Ovary (tissue), 9 donors: ENCODE results near the gene RCCD1. TPM values are rescaled to one million over a fixed set of nuclear protein-coding genes. Genes with fewer than 3 reads are reported as not detected.

Experiments
- DNase-seq, 5 donors: peaks; one replicate each; pipeline ENCODE4 v3.0.0-alpha.2; 2019 to 2020
- H3K27ac ChIP-seq, 2 donors: fragments of 200-600 bp; one replicate each; pipeline versions ENCODE4 v1.5.1 to v1.8.0; 2019 to 2022
- H3K27me3 ChIP-seq: fragments of 200-600 bp; one replicate; pipeline ENCODE4 v1.8.0; 2022
- H3K36me3 ChIP-seq: fragments of 200-600 bp; sonication (generic); one replicate; pipeline ENCODE4 v1.5.1; 2019
- H3K4me1 ChIP-seq: one replicate; pipeline ENCODE4 v1.8.1; 2013; ENCODE audit warnings: mild to moderate bottlenecking, moderate library complexity; ENCODE audit not compliant: insufficient read depth
- H3K4me3 ChIP-seq: fragments of 200-600 bp; sonication (generic); one replicate; pipeline ENCODE4 v1.5.1; 2017
- H3K9me3 ChIP-seq, 2 donors: fragments of 200-600 bp in 1 of 2; sonication (generic) in 1 of 2; one replicate each; pipeline versions ENCODE4 v1.5.1 to v1.8.1; 2013 to 2019; ENCODE audit warnings: mild to moderate bottlenecking in 1 of 2, moderate library complexity in 1 of 2
- EP300 ChIP-seq: sonication (generic); formaldehyde crosslinking; IDR thresholded peaks from one replicate; pipeline ENCODE4 v1.6.1; 2017; ENCODE audit warnings: antibody characterized with exemption
- POLR2A ChIP-seq: fragments of 450-650 bp; IDR thresholded peaks from one replicate; pipeline ENCODE4 v1.6.1; 2017; ENCODE audit warnings: antibody characterized with exemption, mild to moderate bottlenecking, moderate library complexity
- WGBS, 3 donors: extraction: QIAGEN DNeasy Blood & Tissue Kit in 1 of 3; methylation state at CpG; one replicate each; pipeline versions ENCODE4 v1.1.5 to v1.1.7; 2013 to 2017; 5-methylcytosine and 5-hydroxymethylcytosine counted together
- intact Hi-C, 4 donors: fragments of 100-400 bp; cut with DNase I; formaldehyde crosslinking; loops; one replicate each; pipeline versions ENCODE4 v1.11.0 to v1.15.1; 2022 to 2023
- polyA plus RNA-seq, 2 donors: library from polyadenylated mRNA; stranded (reverse); fragments of 200-250 nt in 1 of 2; fragments of 350-450 nt in 1 of 2; fragmentation: Illumina TruSeq in 1 of 2; extraction: RNeasy Lipid Tissue Mini Kit (QIAGEN cat#74804) in 1 of 2; gene quantifications; one replicate each; pipeline ENCODE4 v1.2.3, GENCODE V29; 2013 to 2014
- total RNA-seq, 7 donors: library from RNA; depleted of rRNA in 2 of 7; stranded (reverse); fragments of >200 nt in 2 of 7; fragmentation: NEBNext Ultra II Directional in 3 of 7; extraction: Animal tissue kit (Norgen Biotek cat#: 25700) in 3 of 7; gene quantifications; one replicate each; pipeline versions ENCODE4 v1.1.0 to v1.2.4, GENCODE V29; 2016 to 2023
- TF ChIP-seq, protein P1 (sequence below), 3 donors: fragments of 450-650 bp in 2 of 3; fragments of 200-600 bp in 1 of 3; IDR thresholded peaks; one replicate each; pipeline versions ENCODE4 v1.5.1 to v1.8.0; 2016 to 2022; ENCODE audit warnings: antibody characterized with exemption in 3 of 3, mild to moderate bottlenecking in 1 of 3
- donor health status: DM: no; HTN: no; CAD: no; lungs with moderate emphysema.
- donor health status: DM: no; HTN: no; CAD: no.
- donor health status: Bipolar disorder and iron deficiency.
- donor health status: DM: yes; HTN: yes; CAD: no.
- donor health status: DM: no; HTN: no; CAD: no.
- donor health status: DM: yes; HTN: yes; CAD: no.

RCCD1 gene
- total and polyA plus RNA-seq, 9 donors: 8.7 to 15.6 (median 13.3) TPM

DNA sequence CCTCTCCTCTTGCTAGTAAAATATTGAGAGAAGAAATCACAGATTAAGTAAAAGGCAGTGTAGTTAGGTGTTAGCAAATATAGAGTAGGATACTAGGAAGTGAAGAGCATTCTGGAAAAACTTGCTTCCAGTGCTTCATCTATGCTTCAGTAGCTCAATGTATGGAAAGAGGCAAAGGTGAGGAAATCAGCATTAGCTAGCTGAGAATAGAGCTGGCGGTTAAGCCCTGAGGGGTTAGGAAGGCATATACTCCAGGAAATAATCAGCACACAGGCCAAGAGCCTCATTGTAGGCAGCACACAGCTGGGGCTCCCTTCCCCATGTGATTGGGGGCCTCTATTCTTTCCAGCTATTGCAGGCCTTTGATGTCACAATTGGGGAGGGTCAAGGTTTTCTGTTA, 13.8 kb downstream of the RCCD1 start:
- H3K4me3 ChIP-seq: no peak overlapping the region

DNA sequence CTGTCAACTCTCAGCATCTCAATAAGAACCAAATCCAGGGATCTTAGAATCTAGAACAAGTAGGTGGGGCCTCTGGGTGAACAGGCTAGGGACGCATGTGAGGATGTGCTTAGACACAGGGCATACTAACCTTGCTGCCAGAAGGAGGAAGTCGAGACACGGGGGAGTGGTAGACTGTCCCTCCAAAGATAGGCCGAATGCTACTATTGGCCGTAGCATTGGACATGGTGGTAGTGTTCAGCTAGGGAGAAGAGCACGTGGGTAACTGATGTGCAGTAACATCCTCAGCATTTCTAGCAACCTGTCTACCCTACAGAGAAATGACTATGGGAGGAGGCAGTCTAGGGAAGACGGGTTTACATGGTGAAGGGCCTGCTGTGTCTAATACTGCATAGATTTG, 15.6 kb downstream of the RCCD1 start:
- WGBS, 3 donors: 84 to 91% (median 87%) methylated on average over 7 of the region's 7 CpGs

More for the DNA sequence above, 13.8 kb downstream of the RCCD1 start:
- Histone ChIP-seq H3K9me3 (no peaks in the 10 kb centered on the region), H3K36me3 (no peaks in the 10 kb centered on the region), H3K4me1 (no peaks in the 10 kb centered on the region), H3K27ac (no peak overlapping the region), H3K27me3 (no peaks in the 10 kb centered on the region)
- intact Hi-C loops: no loop called here
- no peak for DNase-seq
- TF ChIP-seq POLR2A: no peak
- TF ChIP-seq, protein P1, sequence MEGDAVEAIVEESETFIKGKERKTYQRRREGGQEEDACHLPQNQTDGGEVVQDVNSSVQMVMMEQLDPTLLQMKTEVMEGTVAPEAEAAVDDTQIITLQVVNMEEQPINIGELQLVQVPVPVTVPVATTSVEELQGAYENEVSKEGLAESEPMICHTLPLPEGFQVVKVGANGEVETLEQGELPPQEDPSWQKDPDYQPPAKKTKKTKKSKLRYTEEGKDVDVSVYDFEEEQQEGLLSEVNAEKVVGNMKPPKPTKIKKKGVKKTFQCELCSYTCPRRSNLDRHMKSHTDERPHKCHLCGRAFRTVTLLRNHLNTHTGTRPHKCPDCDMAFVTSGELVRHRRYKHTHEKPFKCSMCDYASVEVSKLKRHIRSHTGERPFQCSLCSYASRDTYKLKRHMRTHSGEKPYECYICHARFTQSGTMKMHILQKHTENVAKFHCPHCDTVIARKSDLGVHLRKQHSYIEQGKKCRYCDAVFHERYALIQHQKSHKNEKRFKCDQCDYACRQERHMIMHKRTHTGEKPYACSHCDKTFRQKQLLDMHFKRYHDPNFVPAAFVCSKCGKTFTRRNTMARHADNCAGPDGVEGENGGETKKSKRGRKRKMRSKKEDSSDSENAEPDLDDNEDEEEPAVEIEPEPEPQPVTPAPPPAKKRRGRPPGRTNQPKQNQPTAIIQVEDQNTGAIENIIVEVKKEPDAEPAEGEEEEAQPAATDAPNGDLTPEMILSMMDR (IDR thresholded peaks at IDR 0.05): no peak
- TF ChIP-seq EP300: no peak
- WGBS, 3 donors: 93 to 98% (median 95%) methylated on average over 1 of the region's 1 CpG

DNA sequence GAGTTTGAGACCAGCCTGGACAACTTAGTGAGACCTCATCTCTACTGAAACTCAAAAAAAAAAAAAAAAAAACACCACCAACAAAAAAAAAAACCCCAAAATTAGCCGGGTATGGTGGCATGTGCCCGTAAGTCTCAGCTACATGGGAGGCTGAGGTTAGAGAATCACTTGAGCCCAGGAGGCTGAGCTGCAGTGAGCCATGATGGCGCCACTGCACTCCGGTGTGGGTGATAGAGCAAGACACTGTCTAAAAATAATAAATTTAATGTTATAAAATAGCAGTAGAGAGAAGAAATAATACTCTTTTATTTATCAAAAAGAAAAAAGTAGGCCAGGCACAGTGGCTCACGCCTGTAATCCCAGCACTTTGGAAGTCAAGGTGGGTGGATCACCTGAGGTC, 17.4 kb downstream of the RCCD1 start:
- intact Hi-C loops: no loop called here
- WGBS, 3 donors: 83 to 97% (median 87%) methylated on average over 5 of the region's 5 CpGs

More for the DNA sequence above, 15.6 kb downstream of the RCCD1 start:
- TF ChIP-seq POLR2A: no peak
- TF ChIP-seq, protein P1 (IDR thresholded peaks at IDR 0.05): no peak
- no peak for TF ChIP-seq EP300
- no peaks in the 10 kb centered on the region for H3K27me3 ChIP-seq
- no peak for DNase-seq
- no peaks in the 10 kb centered on the region for H3K4me1 ChIP-seq
- intact Hi-C loops: no loop called here
- H3K36me3 ChIP-seq: no peaks in the 10 kb centered on the region
- no peak overlapping the region for H3K27ac ChIP-seq
- H3K4me3 ChIP-seq: no peak overlapping the region
- no peaks in the 10 kb centered on the region for H3K9me3 ChIP-seq

DNA sequence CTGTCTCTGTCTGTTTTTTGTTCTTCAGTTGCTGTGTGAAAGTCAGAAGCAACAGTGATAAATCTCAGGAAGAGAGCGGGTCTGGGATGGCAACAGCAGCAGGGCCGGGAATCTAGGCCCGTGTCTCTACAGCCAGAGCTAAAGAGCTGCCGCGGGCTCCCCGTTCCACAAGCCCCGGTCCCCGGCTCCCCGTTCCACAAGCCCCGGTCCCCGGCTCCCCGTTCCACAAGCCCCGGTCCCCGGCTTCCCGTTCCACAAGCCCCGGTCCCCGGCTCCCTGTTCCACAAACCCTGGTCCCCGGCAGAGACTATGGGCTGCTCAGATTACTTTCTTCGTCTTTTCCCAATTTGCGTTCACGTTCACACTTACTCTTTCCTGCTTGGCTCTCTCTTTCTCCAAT, 19.5 kb downstream of the RCCD1 start:
- no peak for TF ChIP-seq POLR2A
- no peak for TF ChIP-seq EP300
- TF ChIP-seq, protein P1 (IDR thresholded peaks at IDR 0.05): no peak
- Histone ChIP-seq H3K9me3 (no peaks in the 10 kb centered on the region), H3K4me3 (no peak overlapping the region), H3K27ac (no peak overlapping the region), H3K4me1 (no peaks in the 10 kb centered on the region), H3K36me3 (no peaks in the 10 kb centered on the region), H3K27me3 (no peaks in the 10 kb centered on the region)
- intact Hi-C loops: no loop called here
- WGBS, 3 donors: 91 to 97% (median 93%) methylated on average over 20 to 21 of the region's 21 CpGs
- no peak for DNase-seq

More for the DNA sequence above, 17.4 kb downstream of the RCCD1 start:
- Histone ChIP-seq H3K36me3 (no peaks in the 10 kb centered on the region), H3K27ac (no peak overlapping the region), H3K4me3 (no peak overlapping the region), H3K4me1 (no peaks in the 10 kb centered on the region), H3K27me3 (no peaks in the 10 kb centered on the region), H3K9me3 (no peaks in the 10 kb centered on the region)
- DNase-seq: no peak
- TF ChIP-seq, protein P1 (IDR thresholded peaks at IDR 0.05): no peak
- TF ChIP-seq EP300: no peak
- TF ChIP-seq POLR2A: no peak
